Panc1 (cell line): ENCODE results near the gene HNRNPLL. TPM values are rescaled to one million over a fixed set of nuclear protein-coding genes. Genes with fewer than 3 reads are reported as not detected.
"Not testable (repeated sequence)": the region's sequence is repeated elsewhere in the genome, so short reads cannot be mapped to it uniquely, and the experiment has no call there.

Source experiments
- ATAC-seq: fragments of 200-7000 bp; cut with Tn5 transposase; 2 replicates; pipeline ENCODE4 v1.9.1; 2020; ENCODE audit warnings: mild to moderate bottlenecking, moderate library complexity
- BruUV-seq: library from RNA; stranded (reverse); fragments of 400-500 nt; replicated peaks from 2 replicates; lab custom pipeline; 2021; lab: Mats Ljungman, UMichigan
- CTCF ChIA-PET: fragments of 300-600 bp; sonication (Branson Sonifier 250); formaldehyde crosslinking; loops from one replicate; lab custom pipeline; 2022; ENCODE audit warnings: antibody characterized with exemption; lab: Charles Lee
- POLR2A ChIA-PET: fragments of 300-600 bp; sonication (Branson Sonifier 250); formaldehyde crosslinking; loops from one replicate; lab custom pipeline; 2022; ENCODE audit warnings: antibody characterized with exemption; lab: Charles Lee
- DNase-seq: peaks from one replicate; pipeline ENCODE4 v3.0.0-alpha.2; 2010; ENCODE audit warnings: low read depth, low spot score
- H3K27ac ChIP-seq: 2 replicates; pipeline ENCODE4 v1.5.1; 2011; ENCODE audit warnings: mild to moderate bottlenecking, low read length, inconsistent platforms
- H3K27me3 ChIP-seq: fragments of 200-500 bp; sonication (Bioruptor generic); 2 replicates; pipeline ENCODE4 v1.6.0; 2014; ENCODE audit warnings: low read length, inconsistent platforms; ENCODE audit not compliant: control insufficient read depth, insufficient read depth
- H3K36me3 ChIP-seq: fragments of 200-500 bp; sonication (Bioruptor generic); 2 replicates; pipeline ENCODE4 v1.5.1; 2014; ENCODE audit warnings: inconsistent platforms, mild to moderate bottlenecking, low read length, moderate library complexity; ENCODE audit not compliant: control insufficient read depth, insufficient read depth
- H3K4me1 ChIP-seq: 2 replicates; pipeline ENCODE4 v1.5.1; 2011; ENCODE audit warnings: inconsistent platforms, mild to moderate bottlenecking, low read length, moderate library complexity; ENCODE audit not compliant: control insufficient read depth, insufficient read depth
- H3K4me3 ChIP-seq, 2 experiments: 2 replicates each; pipeline ENCODE4 v1.5.1; 2011 to 2012; ENCODE audit warnings: low read depth in 2 of 2, low read length in 2 of 2, mild to moderate bottlenecking in 2 of 2, inconsistent platforms in 1 of 2, moderate library complexity in 1 of 2
- H3K9me3 ChIP-seq: fragments of 200-500 bp; sonication (Bioruptor generic); 2 replicates; pipeline ENCODE4 v1.5.1; 2014; ENCODE audit warnings: low read depth, mild to moderate bottlenecking, inconsistent platforms, low read length, moderate library complexity; ENCODE audit not compliant: control insufficient read depth, insufficient read depth
- CTCF ChIP-seq: fragments of 450-650 bp; IDR thresholded peaks from 2 replicates; pipeline ENCODE4 v1.5.1; 2017; ENCODE audit warnings: mild to moderate bottlenecking
- POLR2AphosphoS5 ChIP-seq: IDR thresholded peaks from 2 replicates; pipeline ENCODE4 v1.6.1; 2012; ENCODE audit warnings: mild to moderate bottlenecking, low read depth, low read length, moderate library complexity
- REST ChIP-seq, 2 experiments: IDR thresholded peaks; 2 replicates each; pipeline ENCODE4 v1.6.1; 2011 to 2012; ENCODE audit warnings: low read depth in 2 of 2, control low read depth in 1 of 2, low read length in 1 of 2, mild to moderate bottlenecking in 1 of 2, moderate library complexity in 1 of 2; ENCODE audit not compliant: insufficient read depth in 1 of 2
- SIN3A ChIP-seq: IDR thresholded peaks from 2 replicates; pipeline ENCODE4 v1.6.1; 2012; ENCODE audit warnings: low read depth, mild to moderate bottlenecking, low read length, moderate library complexity, borderline replicate concordance; ENCODE audit not compliant: insufficient read depth
- TCF7L2 ChIP-seq: IDR thresholded peaks from 2 replicates; pipeline ENCODE4 v1.6.1; 2011; ENCODE audit warnings: mild to moderate bottlenecking, low read depth, low read length, inconsistent platforms
- in situ Hi-C: cut with HindIII; loops from 2 replicates; pipeline ENCODE4 v1.10.0; 2016; ENCODE audit warnings: low sequenced_read_pairs, low pct_unique_long_range_greater_than_20kb
- intact Hi-C: fragments of 100-400 bp; cut with micrococcal nuclease; formaldehyde crosslinking; loops from one replicate; pipeline ENCODE4 v1.10.0; 2022; ENCODE audit not compliant: unreplicated experiment
- total RNA-seq: library from RNA; stranded (reverse); gene quantifications from one replicate; pipeline ENCODE4 v1.2.1, GENCODE V29; 2021; ENCODE audit not compliant: unreplicated experiment

Gene HNRNPLL
- total RNA-seq, 1 experiment from 2014 or later, result 69.8 TPM

GRCh38 chr2:38546064-38546463, 56.7 kb downstream of the HNRNPLL start:
- BruUV-seq, result no TSS peak
- H3K9me3 ChIP-seq, result no peaks in the 10 kb centered on the region
- CTCF ChIA-PET, result interaction anchor here (0.6 kb wide), 1 partner anchor 10 kb away, joined by 3 read pairs; no protein-coding TSS in a partner anchor
- H3K4me1 ChIP-seq, result peaks cover 12% of the 10 kb centered on the region
- no peak overlapping the region for H3K27ac ChIP-seq
- in situ Hi-C loops, result no loop called here
- no peak for TF ChIP-seq SIN3A
- no peak for TF ChIP-seq REST (IDR thresholded peaks at IDR 0.05; ENCODE audit: insufficient read depth in 1 of 2, low read depth in 2 of 2, low read length in 1 of 2)
- TF ChIP-seq POLR2AphosphoS5, result 0 out of 2 replicates have a peak, but pooled peaks have one; percentile 62
- intact Hi-C loops, result no loop called here
- POLR2A ChIA-PET, result no interaction called here
- ATAC-seq (peak; percentile 8; the same call in 1 of the 2 replicates), DNase-seq (no peak)
- no peaks in the 10 kb centered on the region for H3K27me3 ChIP-seq
- no peaks in the 10 kb centered on the region for H3K36me3 ChIP-seq
- no peak overlapping the region for H3K4me3 ChIP-seq

- BruUV-seq, POLR2A ChIA-PET, H3K9me3 ChIP-seq, H3K4me3 ChIP-seq, ATAC-seq, in situ Hi-C loops, intact Hi-C loops, H3K36me3 ChIP-seq, H3K27ac ChIP-seq, DNase-seq, H3K27me3 ChIP-seq: not testable (repeated sequence)
- H3K4me1 ChIP-seq, result peaks cover 14% of the 10 kb centered on the region
- CTCF ChIA-PET, result interaction anchor here (0.6 to 0.7 kb wide), 4 partner anchors 10 to 242 kb away, joined by 3 to 5 read pairs (median 4); no protein-coding TSS in a partner anchor
Observed at GRCh38 chr2:38542248-38542631, 60.5 kb downstream of the HNRNPLL start.

- POLR2A ChIA-PET, result no interaction called here
- no peak for DNase-seq
- peaks cover 14% of the 10 kb centered on the region for H3K4me1 ChIP-seq
- no peak overlapping the region for H3K4me3 ChIP-seq
- no peak for ATAC-seq
- CTCF ChIA-PET, result no interaction called here
- TF ChIP-seq POLR2AphosphoS5, result no peak
- no peak for TF ChIP-seq TCF7L2
- no peak for TF ChIP-seq CTCF
- TF ChIP-seq REST (IDR thresholded peaks at IDR 0.05; ENCODE audit: insufficient read depth in 1 of 2, low read depth in 2 of 2, low read length in 1 of 2), result no peak
- TF ChIP-seq SIN3A, result no peak
- H3K36me3 ChIP-seq, result no peaks in the 10 kb centered on the region
- intact Hi-C loops (no loop called here), in situ Hi-C loops (no loop called here)
- H3K27me3 ChIP-seq, result no peaks in the 10 kb centered on the region
- H3K9me3 ChIP-seq, result no peaks in the 10 kb centered on the region
- H3K27ac ChIP-seq, result no peak overlapping the region
- BruUV-seq, result no TSS peak
Observed at GRCh38 chr2:38540580-38541286, 62.0 kb downstream of the HNRNPLL start.
